ENCODE data around the gene FTO.

FTO gene

GRCh38 chr16:53946746-53947386, 242.9 kb downstream of the FTO start:
- no peaks in the 10 kb centered on the region for H3K9me3 ChIP-seq (ENCODE audit: low read depth, low read length)
- no peak overlapping the region for H3K27ac ChIP-seq
- no peak for DNase-seq (ENCODE audit: low read depth, low spot score)
- H3K36me3 ChIP-seq (ENCODE audit: insufficient read depth, low read length): no peaks in the 10 kb centered on the region
- H3K4me3 ChIP-seq: no peak overlapping the region
- TF ChIP-seq EZH2 (IDR thresholded peaks at IDR 0.05) (no peak), FOXP2 (optimal IDR thresholded peaks at IDR 0.05; ENCODE audit: control extremely low read depth, extremely low read length, insufficient read depth) (no peak), POLR2AphosphoS5 (IDR thresholded peaks at IDR 0.05; ENCODE audit: borderline replicate concordance, low read depth, low read length) (no peak)
- H3K9ac ChIP-seq (ENCODE audit: insufficient read length): no peak overlapping the region

GRCh38 chr16:53947642-53948041, 243.7 kb downstream of the FTO start:
- no peak overlapping the region for H3K27ac ChIP-seq
- TF ChIP-seq POLR2AphosphoS5 (IDR thresholded peaks at IDR 0.05; ENCODE audit: borderline replicate concordance, low read depth, low read length) (no peak), FOXP2 (optimal IDR thresholded peaks at IDR 0.05; ENCODE audit: control extremely low read depth, extremely low read length, insufficient read depth) (no peak), EZH2 (IDR thresholded peaks at IDR 0.05) (no peak)
- DNase-seq (ENCODE audit: low read depth, low spot score): no peak
- H3K4me3 ChIP-seq: no peak overlapping the region
- H3K9me3 ChIP-seq (ENCODE audit: low read depth, low read length): no peaks in the 10 kb centered on the region
- no peaks in the 10 kb centered on the region for H3K36me3 ChIP-seq (ENCODE audit: insufficient read depth, low read length)
- no peak overlapping the region for H3K9ac ChIP-seq (ENCODE audit: insufficient read length)

- Histone ChIP-seq H3K36me3 (ENCODE audit: insufficient read depth, low read length) (no peaks in the 10 kb centered on the region), H3K9me3 (ENCODE audit: low read depth, low read length) (no peaks in the 10 kb centered on the region), H3K4me3 (no peak overlapping the region), H3K27ac (no peak overlapping the region), H3K9ac (ENCODE audit: insufficient read length) (no peak overlapping the region)
- DNase-seq (ENCODE audit: low read depth, low spot score): no peak
- no peak for TF ChIP-seq POLR2AphosphoS5 (IDR thresholded peaks at IDR 0.05; ENCODE audit: borderline replicate concordance, low read depth, low read length)
- TF ChIP-seq FOXP2 (optimal IDR thresholded peaks at IDR 0.05; ENCODE audit: control extremely low read depth, extremely low read length, insufficient read depth): no peak
- no peak for TF ChIP-seq EZH2 (IDR thresholded peaks at IDR 0.05)
These were observed 244.4 kb downstream of the FTO start for GRCh38 chr16:53948326-53948725.

- TF ChIP-seq POLR2AphosphoS5 (IDR thresholded peaks at IDR 0.05; ENCODE audit: borderline replicate concordance, low read depth, low read length) (no peak), EZH2 (IDR thresholded peaks at IDR 0.05) (no peak)
- no peak for DNase-seq (ENCODE audit: low read depth, low spot score)
- no peaks in the 10 kb centered on the region for H3K9me3 ChIP-seq (ENCODE audit: low read depth, low read length)
- H3K36me3 ChIP-seq (ENCODE audit: insufficient read depth, low read length): no peaks in the 10 kb centered on the region
- no peak overlapping the region for H3K4me3 ChIP-seq
- H3K9ac ChIP-seq (ENCODE audit: insufficient read length): no peak overlapping the region
- no peak overlapping the region for H3K27ac ChIP-seq
These were observed 244.9 kb downstream of the FTO start for GRCh38 chr16:53948734-53949430.

- no peak overlapping the region for H3K9ac ChIP-seq (ENCODE audit: insufficient read length)
These were observed 245.9 kb downstream of the FTO start for GRCh38 chr16:53949715-53950410.

GRCh38 chr16:53950677-53951076, 246.7 kb downstream of the FTO start:
- H3K9ac ChIP-seq (ENCODE audit: insufficient read length): no peak overlapping the region

More at GRCh38 chr16:53949715-53950410, 245.9 kb downstream of the FTO start:
- DNase-seq (ENCODE audit: low read depth, low spot score): no peak
- Histone ChIP-seq H3K4me3 (no peak overlapping the region), H3K36me3 (ENCODE audit: insufficient read depth, low read length) (no peaks in the 10 kb centered on the region), H3K27ac (no peak overlapping the region), H3K9me3 (ENCODE audit: low read depth, low read length) (no peaks in the 10 kb centered on the region)
- TF ChIP-seq EZH2 (IDR thresholded peaks at IDR 0.05) (no peak), FOXP2 (optimal IDR thresholded peaks at IDR 0.05; ENCODE audit: control extremely low read depth, extremely low read length, insufficient read depth) (no peak), POLR2AphosphoS5 (IDR thresholded peaks at IDR 0.05; ENCODE audit: borderline replicate concordance, low read depth, low read length) (no peak)

GRCh38 chr16:53952215-53953208, 248.6 kb downstream of the FTO start:
- H3K4me3 ChIP-seq: no peak overlapping the region

More at GRCh38 chr16:53950677-53951076, 246.7 kb downstream of the FTO start:
- TF ChIP-seq FOXP2 (optimal IDR thresholded peaks at IDR 0.05; ENCODE audit: control extremely low read depth, extremely low read length, insufficient read depth) (no peak), EZH2 (IDR thresholded peaks at IDR 0.05) (no peak), POLR2AphosphoS5 (IDR thresholded peaks at IDR 0.05; ENCODE audit: borderline replicate concordance, low read depth, low read length) (no peak)
- Histone ChIP-seq H3K27ac (no peak overlapping the region), H3K9me3 (ENCODE audit: low read depth, low read length) (no peaks in the 10 kb centered on the region), H3K4me3 (no peak overlapping the region), H3K36me3 (ENCODE audit: insufficient read depth, low read length) (no peaks in the 10 kb centered on the region)
- no peak for DNase-seq (ENCODE audit: low read depth, low spot score)

More at GRCh38 chr16:53952215-53953208, 248.6 kb downstream of the FTO start:
- H3K9ac ChIP-seq (ENCODE audit: insufficient read length): no peak overlapping the region
- no peak for DNase-seq (ENCODE audit: low read depth, low spot score)
- TF ChIP-seq FOXP2 (optimal IDR thresholded peaks at IDR 0.05; ENCODE audit: control extremely low read depth, extremely low read length, insufficient read depth): no peak
- TF ChIP-seq POLR2AphosphoS5 (IDR thresholded peaks at IDR 0.05; ENCODE audit: borderline replicate concordance, low read depth, low read length): no peak
- TF ChIP-seq EZH2 (IDR thresholded peaks at IDR 0.05): no peak
- H3K9me3 ChIP-seq (ENCODE audit: low read depth, low read length): no peaks in the 10 kb centered on the region
- H3K27ac ChIP-seq: no peak overlapping the region
- H3K36me3 ChIP-seq (ENCODE audit: insufficient read depth, low read length): no peaks in the 10 kb centered on the region

Measured in SK-N-MC (cell line).